ENCODE measurements around the gene TRAF6. TPM values are rescaled to one million over a fixed set of nuclear protein-coding genes. Genes with fewer than 3 reads are reported as not detected.
A peak's percentile ranks its signal among the peaks of the same experiment; 100 is the strongest.

Gene TRAF6
- total and polyA plus RNA-seq, 2 donors (not counting 3 experiments of a cell fraction or from before 2014, with no cell fraction given): 6.0 to 14.2 TPM

- Histone ChIP-seq H3K9ac (replicated peaks; ENCODE audit: extremely low read depth, insufficient read depth, low read length) (no peak overlapping the region), H3K79me2 (ENCODE audit: control insufficient read depth, insufficient read depth, low read length) (no peaks in the 10 kb centered on the region), H3K4me1 (ENCODE audit: control insufficient read depth, extremely low read depth, insufficient read depth, low read length) (no peaks in the 10 kb centered on the region), H3K9me1 (replicated peaks; ENCODE audit: control insufficient read depth, extremely low read depth, insufficient read depth, low read length) (no peaks in the 10 kb centered on the region), H3K4me3 (replicated peaks in 1 of 3; ENCODE audit: insufficient read depth in 1 of 3, low read depth in 1 of 3, low read length in 3 of 3) (no peak overlapping the region), H3K27me3 (ENCODE audit: control insufficient read depth in 2 of 2, insufficient read depth in 2 of 2, low read length in 2 of 2) (no peaks in the 10 kb centered on the region), H2AFZ (ENCODE audit: low read depth, low read length) (no peak overlapping the region), H3K4me2 (ENCODE audit: insufficient read depth, low read length) (no peak overlapping the region), H3K27ac (ENCODE audit: insufficient read depth, low read depth, low read length) (no peak overlapping the region), H3K36me3 (ENCODE audit: control insufficient read depth in 2 of 2, extremely low read depth in 1 of 2, insufficient read depth in 2 of 2, low read length in 2 of 2) (no peaks in the 10 kb centered on the region), H4K20me1 (replicated peaks; ENCODE audit: control insufficient read depth, extremely low read depth, insufficient read depth, low read length) (no peaks in the 10 kb centered on the region), H3K9me3 (replicated peaks; ENCODE audit: control insufficient read depth, insufficient read depth, low read length) (no peaks in the 10 kb centered on the region)
- no TSS peak for BruUV-seq (replicated peaks)
- POLR2A ChIA-PET: interaction anchor here (1.1 kb wide), 1 partner anchor 31 kb away, joined by 3 read pairs; no protein-coding TSS in a partner anchor
- dilution Hi-C loops (cut with MboI; ENCODE audit: extremely low pct_ligation_motif_present, low sequenced_read_pairs) (no loop called here), intact Hi-C loops (cut with micrococcal nuclease) (no loop called here)
- DNase-seq (ENCODE audit: low read depth, low spot score): peak; percentile 16
- TF ChIP-seq CTCF (IDR thresholded peaks at IDR 0.05; ENCODE audit: extremely low read depth in 1 of 2, insufficient read depth in 1 of 2, low read depth in 1 of 2, low read length in 2 of 2): no peak
- no peak for TF ChIP-seq MAX (IDR thresholded peaks at IDR 0.05; ENCODE audit: insufficient read depth, insufficient read length)
- CTCF ChIA-PET: interaction anchor here (0.8 to 3.4 kb wide), 7 partner anchors 18 to 77 kb away, joined by 3 to 13 read pairs (median 3); no protein-coding TSS in a partner anchor
- no peak for FAIRE-seq
Observed at GRCh38 chr11:36452236-36452940, 57.7 kb downstream of the TRAF6 start.

- no peak for TF ChIP-seq FOS (IDR thresholded peaks at IDR 0.05; ENCODE audit: borderline replicate concordance, insufficient read depth, low read length)
- TF ChIP-seq CTCF (IDR thresholded peaks at IDR 0.05; ENCODE audit: extremely low read depth in 1 of 2, insufficient read depth in 1 of 2, low read depth in 1 of 2, low read length in 2 of 2): no peak
- TF ChIP-seq MAX (IDR thresholded peaks at IDR 0.05; ENCODE audit: insufficient read depth, insufficient read length): no peak
- TF ChIP-seq POLR2AphosphoS5 (IDR thresholded peaks at IDR 0.05; ENCODE audit: insufficient read depth, low read depth, low read length): no peak
- no peaks in the 10 kb centered on the region for H3K79me2 ChIP-seq (ENCODE audit: control insufficient read depth, insufficient read depth, low read length)
- H3K36me3 ChIP-seq (ENCODE audit: control insufficient read depth in 2 of 2, extremely low read depth in 1 of 2, insufficient read depth in 2 of 2, low read length in 2 of 2): no peaks in the 10 kb centered on the region
- H4K20me1 ChIP-seq (replicated peaks; ENCODE audit: control insufficient read depth, extremely low read depth, insufficient read depth, low read length): no peaks in the 10 kb centered on the region
- H3K9ac ChIP-seq (replicated peaks; ENCODE audit: extremely low read depth, insufficient read depth, low read length): no peak overlapping the region
- BruUV-seq (replicated peaks): no TSS peak
- intact Hi-C loops (cut with micrococcal nuclease) (no loop called here), dilution Hi-C loops (cut with MboI; ENCODE audit: extremely low pct_ligation_motif_present, low sequenced_read_pairs) (no loop called here)
- no peaks in the 10 kb centered on the region for H3K9me3 ChIP-seq (replicated peaks; ENCODE audit: control insufficient read depth, insufficient read depth, low read length)
- H3K27me3 ChIP-seq (ENCODE audit: control insufficient read depth in 2 of 2, insufficient read depth in 2 of 2, low read length in 2 of 2): no peaks in the 10 kb centered on the region
- no peak overlapping the region for H3K4me3 ChIP-seq (replicated peaks in 1 of 3; ENCODE audit: insufficient read depth in 1 of 3, low read depth in 1 of 3, low read length in 3 of 3)
- FAIRE-seq (no peak), DNase-seq (ENCODE audit: low read depth, low spot score) (no peak)
- no peak overlapping the region for H2AFZ ChIP-seq (ENCODE audit: low read depth, low read length)
- H3K4me2 ChIP-seq (ENCODE audit: insufficient read depth, low read length): no peak overlapping the region
- H3K27ac ChIP-seq (ENCODE audit: insufficient read depth, low read depth, low read length): no peak overlapping the region
- CTCF ChIA-PET: interaction anchor here (1.3 to 3.4 kb wide), 4 partner anchors 27 to 74 kb away, joined by 3 to 13 read pairs (median 4); no protein-coding TSS in a partner anchor
- H3K4me1 ChIP-seq (ENCODE audit: control insufficient read depth, extremely low read depth, insufficient read depth, low read length): no peaks in the 10 kb centered on the region
- H3K9me1 ChIP-seq (replicated peaks; ENCODE audit: control insufficient read depth, extremely low read depth, insufficient read depth, low read length): no peaks in the 10 kb centered on the region
- POLR2A ChIA-PET: no interaction called here
Observed at GRCh38 chr11:36451681-36452080, 58.4 kb downstream of the TRAF6 start.
